ENCODE measurements around the gene NANP.
"Not testable (repeated sequence)": the region's sequence is repeated elsewhere in the genome, so short reads cannot be mapped to it uniquely, and the experiment has no call there.

Gene NANP

GRCh38 chr20:25606094-25606695, 17.6 kb downstream of the NANP start:
- no peak for DNase-seq (ENCODE audit: low spot score)

GRCh38 chr20:25605148-25605547, 18.7 kb downstream of the NANP start:
- DNase-seq (ENCODE audit: low spot score): no peak

- no peak for DNase-seq (ENCODE audit: low spot score)
Observed at GRCh38 chr20:25604611-25605010, 19.2 kb downstream of the NANP start.

GRCh38 chr20:25602914-25603309, 20.9 kb downstream of the NANP start:
- not testable (repeated sequence) for DNase-seq (ENCODE audit: low spot score)

GRCh38 chr20:25602191-25602913, 21.5 kb downstream of the NANP start:
- DNase-seq (ENCODE audit: low spot score): not testable (repeated sequence)

- no peak for DNase-seq (ENCODE audit: low spot score)
Observed at GRCh38 chr20:25601659-25602058, 22.2 kb downstream of the NANP start.

- DNase-seq (ENCODE audit: low spot score): no peak
Observed at GRCh38 chr20:25600632-25601031, 23.2 kb downstream of the NANP start.

- DNase-seq (ENCODE audit: low spot score): no peak
Observed at GRCh38 chr20:25592135-25592852, 31.5 kb downstream of the NANP start.

GRCh38 chr20:25590778-25591177, 33.0 kb downstream of the NANP start:
- DNase-seq (ENCODE audit: low spot score): not testable (repeated sequence)

GRCh38 chr20:25588491-25588890, 35.3 kb downstream of the NANP start:
- no peak for DNase-seq (ENCODE audit: low spot score)

- DNase-seq (ENCODE audit: low spot score): no peak
Observed at GRCh38 chr20:25587536-25587935, 36.3 kb downstream of the NANP start.

GRCh38 chr20:25586877-25587276, 36.9 kb downstream of the NANP start:
- DNase-seq (ENCODE audit: low spot score): no peak

GRCh38 chr20:25584905-25585704, 38.7 kb downstream of the NANP start, which contains the start of gene NINL:
NINL (minus strand) TSS chr20:25585531; CDS start chr20:25526587, 58,944 bp downstream.
- DNase-seq (ENCODE audit: low spot score): peak; percentile 28

GRCh38 chr20:25583607-25584006, 40.2 kb downstream of the NANP start:
- not testable (repeated sequence) for DNase-seq (ENCODE audit: low spot score)

- DNase-seq (ENCODE audit: low spot score): no peak
Observed at GRCh38 chr20:25580711-25581110, 43.1 kb downstream of the NANP start.

- no peak for DNase-seq (ENCODE audit: low spot score)
Observed at GRCh38 chr20:25579081-25579770, 44.6 kb downstream of the NANP start.

- DNase-seq (ENCODE audit: low spot score): peak; percentile 27
Observed at GRCh38 chr20:25576783-25577530, 46.9 kb downstream of the NANP start.

GRCh38 chr20:25574411-25574810, 49.4 kb downstream of the NANP start:
- no peak for DNase-seq (ENCODE audit: low spot score)

- DNase-seq (ENCODE audit: low spot score): no peak
Observed at GRCh38 chr20:25573288-25574251, 50.2 kb downstream of the NANP start.

GRCh38 chr20:25571817-25572216, 52.0 kb downstream of the NANP start:
- no peak for DNase-seq (ENCODE audit: low spot score)

Measured in Ammon's horn (tissue), 1 donor.